ENCODE measurements around the gene RPL10A.
"Not testable (repeated sequence)": the region's sequence is repeated elsewhere in the genome, so short reads cannot be mapped to it uniquely, and the experiment has no call there.

The RPL10A gene

GRCh38 chr6:35515939-35516338 lies 47.7 kb downstream of the RPL10A start:
- not testable (repeated sequence) for DNase-seq

DNA sequence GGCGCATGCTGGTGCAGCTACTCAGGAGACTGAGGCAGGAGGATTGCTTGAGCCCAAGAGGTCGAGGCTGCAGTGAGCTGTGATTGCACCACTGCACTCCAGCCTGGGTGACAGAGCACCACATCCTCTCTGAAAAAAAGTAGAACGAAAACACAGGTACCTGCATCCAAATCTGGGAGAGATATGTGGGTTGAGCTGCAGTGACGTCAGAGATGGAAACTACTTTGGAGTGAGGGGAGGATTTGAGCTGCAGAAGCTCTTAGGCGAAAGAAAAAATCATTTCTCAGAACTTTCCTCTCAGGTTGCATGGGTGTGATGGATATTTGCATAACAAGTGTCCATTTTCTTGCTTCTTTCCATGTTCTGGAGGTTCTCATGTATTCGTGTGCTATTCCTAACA lies 48.5 kb downstream of the RPL10A start:
- DNase-seq, result no peak

DNA sequence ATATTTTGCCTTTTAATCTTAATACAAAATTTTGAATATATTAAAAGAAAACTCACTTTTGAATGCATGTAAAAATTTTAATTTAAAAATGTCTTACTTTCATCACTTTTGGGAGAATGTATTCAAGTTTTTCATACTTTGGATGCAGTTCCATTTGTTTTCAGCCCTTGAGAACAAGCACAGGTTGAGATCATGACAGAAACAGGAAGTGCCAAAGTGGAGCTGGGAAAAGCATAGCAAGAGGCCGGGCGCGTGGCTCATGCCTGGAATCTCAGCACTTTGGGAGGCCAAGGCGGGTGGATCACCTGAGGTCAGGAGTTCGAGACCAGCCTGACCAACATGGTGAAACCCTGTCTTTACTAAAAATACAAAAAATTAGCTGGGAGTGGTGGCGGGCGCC lies 49.8 kb downstream of the RPL10A start:
- not testable (repeated sequence) for DNase-seq

DNA sequence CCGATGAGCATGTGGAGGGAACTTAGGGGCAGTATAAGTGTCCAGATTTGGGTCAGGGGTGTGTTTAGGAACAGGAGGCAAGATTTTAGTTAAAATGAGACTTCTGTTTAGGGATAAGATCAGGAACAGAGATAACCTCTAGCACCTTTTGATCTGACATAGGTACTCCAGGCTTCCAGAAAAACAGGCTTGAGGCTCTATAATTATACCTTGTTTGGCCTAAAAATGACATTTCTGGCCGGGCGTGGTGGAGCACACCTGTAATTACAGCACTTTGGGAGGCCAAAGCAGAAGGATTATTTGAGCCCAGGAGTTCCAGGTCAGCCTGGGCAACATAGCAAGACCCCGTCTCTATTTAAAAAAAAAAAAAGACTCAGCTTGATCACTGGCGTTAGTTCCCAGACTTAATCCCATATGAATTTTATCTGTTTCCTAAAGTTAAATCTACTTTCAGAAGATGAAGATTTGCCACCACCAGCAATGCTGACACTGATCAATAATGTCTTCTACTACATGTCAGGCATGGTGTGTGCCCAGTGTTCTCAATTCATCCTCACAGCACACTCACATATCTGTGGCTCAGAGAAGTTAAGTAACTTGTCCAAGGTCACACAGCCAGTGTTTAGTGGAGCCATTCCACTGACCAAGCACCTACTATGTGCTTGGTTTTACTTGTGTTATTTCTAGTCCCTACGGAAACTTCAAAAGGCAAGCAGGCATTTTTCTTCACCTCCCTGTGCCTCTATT lies 50.5 kb downstream of the RPL10A start:
- DNase-seq, result no peak

DNA sequence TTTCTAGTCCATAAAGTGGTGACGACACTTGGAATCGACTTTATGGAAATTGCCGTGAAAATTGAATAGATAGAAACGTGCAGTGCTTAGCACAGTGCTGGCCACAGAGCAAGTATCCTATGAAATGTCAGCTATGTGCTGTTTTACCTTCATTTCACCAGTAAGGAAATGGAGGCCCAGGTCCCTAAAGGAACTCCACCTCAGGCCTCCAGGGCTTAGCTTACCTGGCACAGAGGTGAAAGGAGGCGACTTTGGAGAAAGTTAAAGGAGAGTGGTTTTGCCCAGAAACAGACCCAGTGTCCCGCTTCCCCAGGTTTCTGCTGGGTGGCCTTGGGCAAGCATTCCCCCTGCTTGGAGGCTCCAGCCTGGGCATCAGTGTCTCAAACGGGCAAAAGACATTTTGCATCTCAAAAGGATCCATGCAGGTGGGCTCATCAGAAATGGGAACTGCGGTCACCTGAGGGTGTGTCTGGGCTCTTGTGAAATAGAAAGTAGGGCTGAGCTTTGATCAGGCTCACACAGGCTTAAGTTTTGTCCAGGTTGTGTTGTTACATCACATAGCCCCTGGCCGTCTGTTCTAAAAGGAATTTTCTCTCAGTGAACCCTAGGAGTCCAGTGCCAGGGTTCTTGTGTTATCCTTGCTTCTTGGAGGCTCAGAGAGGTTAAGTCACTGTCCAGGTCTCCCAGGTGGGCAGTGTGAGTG lies 51.3 kb downstream of the RPL10A start:
- no peak for DNase-seq

All from EL (cell line).